Liver (tissue), 3 donors: ENCODE data around the gene RBM39.
"Not testable (repeated sequence)": the region's sequence is repeated elsewhere in the genome, so short reads cannot be mapped to it uniquely, and the experiment has no call there.

Experiments used
- GABPA ChIP-seq, 2 donors: IDR thresholded peaks in 1 of 2; conservative IDR thresholded peaks in 1 of 2; 2 replicates each; pipeline ENCODE4 v1.6.1; 2016; ENCODE audit warnings: antibody characterized with exemption in 2 of 2, mild to moderate bottlenecking in 1 of 2, moderate library complexity in 1 of 2
- JUND ChIP-seq, 2 donors: IDR thresholded peaks; 2 replicates each; pipeline ENCODE4 v1.6.1; 2016; ENCODE audit warnings: antibody characterized with exemption in 2 of 2
- SP1 ChIP-seq: IDR thresholded peaks from 2 replicates; pipeline ENCODE4 v1.6.1; 2018; ENCODE audit warnings: antibody characterized with exemption, mild to moderate bottlenecking
- TAF1 ChIP-seq: conservative IDR thresholded peaks from 2 replicates; pipeline ENCODE4 v1.6.1; 2016; ENCODE audit warnings: antibody characterized with exemption, mild to moderate bottlenecking
- YY1 ChIP-seq: IDR thresholded peaks from 2 replicates; pipeline ENCODE4 v1.6.1; 2016; ENCODE audit warnings: antibody characterized with exemption, mild to moderate bottlenecking
- TF ChIP-seq, protein P1 (sequence below): fragments of 150-350 bp; IDR thresholded peaks from 2 replicates; pipeline ENCODE4 v1.5.1; 2017; ENCODE audit warnings: improper control_type of control experiment, low read depth, low read length; ENCODE audit not compliant: missing input control
- TF ChIP-seq, protein P2 (sequence below): IDR thresholded peaks from 2 replicates; pipeline ENCODE4 v1.6.1; 2016; ENCODE audit warnings: antibody characterized with exemption
- TF ChIP-seq, protein P3 (sequence below): IDR thresholded peaks from 2 replicates; pipeline ENCODE4 v1.6.1; 2016; ENCODE audit warnings: antibody characterized with exemption, mild to moderate bottlenecking
- TF ChIP-seq, protein P4 (sequence below): IDR thresholded peaks from 2 replicates; pipeline ENCODE4 v1.6.1; 2016; ENCODE audit warnings: antibody characterized with exemption
- TF ChIP-seq, protein P5 (sequence below): IDR thresholded peaks from 2 replicates; pipeline ENCODE4 v1.6.1; 2016; ENCODE audit warnings: antibody characterized with exemption
- donor health status: healthy.
- donor health status: healthy.

DNA sequence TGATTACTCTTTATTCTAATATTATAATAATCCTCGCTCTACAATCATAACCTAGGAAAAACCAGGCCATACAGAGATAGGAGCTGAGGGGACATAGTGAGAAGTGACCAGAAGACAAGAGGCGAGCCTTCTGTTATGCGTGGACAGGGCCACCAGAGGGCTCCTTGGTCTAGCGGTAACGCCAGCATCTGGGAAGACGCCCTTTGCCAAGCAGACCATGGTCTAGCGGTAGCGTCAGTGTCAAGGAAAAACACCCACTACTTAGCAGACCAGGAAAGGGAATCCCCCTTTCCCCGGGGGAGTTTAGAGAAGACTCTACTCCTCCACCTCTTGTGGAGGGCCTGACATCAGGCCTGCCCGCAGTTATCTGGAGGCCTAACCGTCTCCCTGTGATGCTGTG, 55.2 kb downstream of the RBM39 start:
- TF ChIP-seq, protein P1, sequence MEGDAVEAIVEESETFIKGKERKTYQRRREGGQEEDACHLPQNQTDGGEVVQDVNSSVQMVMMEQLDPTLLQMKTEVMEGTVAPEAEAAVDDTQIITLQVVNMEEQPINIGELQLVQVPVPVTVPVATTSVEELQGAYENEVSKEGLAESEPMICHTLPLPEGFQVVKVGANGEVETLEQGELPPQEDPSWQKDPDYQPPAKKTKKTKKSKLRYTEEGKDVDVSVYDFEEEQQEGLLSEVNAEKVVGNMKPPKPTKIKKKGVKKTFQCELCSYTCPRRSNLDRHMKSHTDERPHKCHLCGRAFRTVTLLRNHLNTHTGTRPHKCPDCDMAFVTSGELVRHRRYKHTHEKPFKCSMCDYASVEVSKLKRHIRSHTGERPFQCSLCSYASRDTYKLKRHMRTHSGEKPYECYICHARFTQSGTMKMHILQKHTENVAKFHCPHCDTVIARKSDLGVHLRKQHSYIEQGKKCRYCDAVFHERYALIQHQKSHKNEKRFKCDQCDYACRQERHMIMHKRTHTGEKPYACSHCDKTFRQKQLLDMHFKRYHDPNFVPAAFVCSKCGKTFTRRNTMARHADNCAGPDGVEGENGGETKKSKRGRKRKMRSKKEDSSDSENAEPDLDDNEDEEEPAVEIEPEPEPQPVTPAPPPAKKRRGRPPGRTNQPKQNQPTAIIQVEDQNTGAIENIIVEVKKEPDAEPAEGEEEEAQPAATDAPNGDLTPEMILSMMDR, result not testable (repeated sequence)
- TF ChIP-seq, protein P2, sequence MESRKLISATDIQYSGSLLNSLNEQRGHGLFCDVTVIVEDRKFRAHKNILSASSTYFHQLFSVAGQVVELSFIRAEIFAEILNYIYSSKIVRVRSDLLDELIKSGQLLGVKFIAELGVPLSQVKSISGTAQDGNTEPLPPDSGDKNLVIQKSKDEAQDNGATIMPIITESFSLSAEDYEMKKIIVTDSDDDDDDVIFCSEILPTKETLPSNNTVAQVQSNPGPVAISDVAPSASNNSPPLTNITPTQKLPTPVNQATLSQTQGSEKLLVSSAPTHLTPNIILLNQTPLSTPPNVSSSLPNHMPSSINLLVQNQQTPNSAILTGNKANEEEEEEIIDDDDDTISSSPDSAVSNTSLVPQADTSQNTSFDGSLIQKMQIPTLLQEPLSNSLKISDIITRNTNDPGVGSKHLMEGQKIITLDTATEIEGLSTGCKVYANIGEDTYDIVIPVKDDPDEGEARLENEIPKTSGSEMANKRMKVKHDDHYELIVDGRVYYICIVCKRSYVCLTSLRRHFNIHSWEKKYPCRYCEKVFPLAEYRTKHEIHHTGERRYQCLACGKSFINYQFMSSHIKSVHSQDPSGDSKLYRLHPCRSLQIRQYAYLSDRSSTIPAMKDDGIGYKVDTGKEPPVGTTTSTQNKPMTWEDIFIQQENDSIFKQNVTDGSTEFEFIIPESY, result not testable (repeated sequence)
- not testable (repeated sequence) for TF ChIP-seq SP1; GABPA (IDR thresholded peaks at IDR 0.05 in 1 of 2, conservative IDR thresholded peaks at IDR 0.05 in 1 of 2); YY1; JUND (IDR thresholded peaks at IDR 0.05); TAF1
- TF ChIP-seq, protein P3, sequence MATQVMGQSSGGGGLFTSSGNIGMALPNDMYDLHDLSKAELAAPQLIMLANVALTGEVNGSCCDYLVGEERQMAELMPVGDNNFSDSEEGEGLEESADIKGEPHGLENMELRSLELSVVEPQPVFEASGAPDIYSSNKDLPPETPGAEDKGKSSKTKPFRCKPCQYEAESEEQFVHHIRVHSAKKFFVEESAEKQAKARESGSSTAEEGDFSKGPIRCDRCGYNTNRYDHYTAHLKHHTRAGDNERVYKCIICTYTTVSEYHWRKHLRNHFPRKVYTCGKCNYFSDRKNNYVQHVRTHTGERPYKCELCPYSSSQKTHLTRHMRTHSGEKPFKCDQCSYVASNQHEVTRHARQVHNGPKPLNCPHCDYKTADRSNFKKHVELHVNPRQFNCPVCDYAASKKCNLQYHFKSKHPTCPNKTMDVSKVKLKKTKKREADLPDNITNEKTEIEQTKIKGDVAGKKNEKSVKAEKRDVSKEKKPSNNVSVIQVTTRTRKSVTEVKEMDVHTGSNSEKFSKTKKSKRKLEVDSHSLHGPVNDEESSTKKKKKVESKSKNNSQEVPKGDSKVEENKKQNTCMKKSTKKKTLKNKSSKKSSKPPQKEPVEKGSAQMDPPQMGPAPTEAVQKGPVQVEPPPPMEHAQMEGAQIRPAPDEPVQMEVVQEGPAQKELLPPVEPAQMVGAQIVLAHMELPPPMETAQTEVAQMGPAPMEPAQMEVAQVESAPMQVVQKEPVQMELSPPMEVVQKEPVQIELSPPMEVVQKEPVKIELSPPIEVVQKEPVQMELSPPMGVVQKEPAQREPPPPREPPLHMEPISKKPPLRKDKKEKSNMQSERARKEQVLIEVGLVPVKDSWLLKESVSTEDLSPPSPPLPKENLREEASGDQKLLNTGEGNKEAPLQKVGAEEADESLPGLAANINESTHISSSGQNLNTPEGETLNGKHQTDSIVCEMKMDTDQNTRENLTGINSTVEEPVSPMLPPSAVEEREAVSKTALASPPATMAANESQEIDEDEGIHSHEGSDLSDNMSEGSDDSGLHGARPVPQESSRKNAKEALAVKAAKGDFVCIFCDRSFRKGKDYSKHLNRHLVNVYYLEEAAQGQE, result not testable (repeated sequence)
- TF ChIP-seq, protein P4, sequence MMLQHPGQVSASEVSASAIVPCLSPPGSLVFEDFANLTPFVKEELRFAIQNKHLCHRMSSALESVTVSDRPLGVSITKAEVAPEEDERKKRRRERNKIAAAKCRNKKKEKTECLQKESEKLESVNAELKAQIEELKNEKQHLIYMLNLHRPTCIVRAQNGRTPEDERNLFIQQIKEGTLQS, result not testable (repeated sequence)
- TF ChIP-seq, protein P5, sequence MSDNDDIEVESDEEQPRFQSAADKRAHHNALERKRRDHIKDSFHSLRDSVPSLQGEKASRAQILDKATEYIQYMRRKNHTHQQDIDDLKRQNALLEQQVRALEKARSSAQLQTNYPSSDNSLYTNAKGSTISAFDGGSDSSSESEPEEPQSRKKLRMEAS, result not testable (repeated sequence)
